Subcutaneous adipose tissue (tissue), 4 donors: ENCODE results near the gene PDHB. TPM values are rescaled to one million over a fixed set of nuclear protein-coding genes. Genes with fewer than 3 reads are reported as not detected.

Experiments
- total RNA-seq, 4 donors: library from RNA; depleted of rRNA; stranded (reverse); fragments of >200 nt; gene quantifications; one replicate each; pipeline ENCODE4 v1.1.0, GENCODE V29; 2016
- TF ChIP-seq, protein P1 (sequence below): fragments of 450-650 bp; IDR thresholded peaks from one replicate; pipeline ENCODE4 v1.5.1; 2016; ENCODE audit warnings: low read depth, mild to moderate bottlenecking, control low read depth, antibody characterized with exemption, moderate library complexity

PDHB gene
- total RNA-seq, 4 donors from 2014 or later, result 67.5 to 94.6 (median 74.7) TPM

DNA sequence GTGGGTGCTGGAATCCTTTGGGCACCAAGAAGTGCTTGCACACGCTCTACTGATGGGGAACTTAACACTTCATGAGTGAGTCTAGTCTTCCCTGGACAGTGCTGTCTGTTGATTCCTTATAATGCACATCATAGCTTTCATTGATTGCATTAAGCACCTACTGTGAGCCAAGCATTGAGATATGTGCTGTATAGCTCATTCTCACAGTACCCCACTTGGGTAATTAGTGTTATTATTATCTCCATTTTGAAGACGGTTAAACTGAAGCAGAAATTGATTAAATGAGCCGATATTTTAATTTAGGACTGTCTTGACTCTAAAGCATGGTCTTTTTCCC is 504 bp upstream of the PDHB start:
- TF ChIP-seq, protein P1, sequence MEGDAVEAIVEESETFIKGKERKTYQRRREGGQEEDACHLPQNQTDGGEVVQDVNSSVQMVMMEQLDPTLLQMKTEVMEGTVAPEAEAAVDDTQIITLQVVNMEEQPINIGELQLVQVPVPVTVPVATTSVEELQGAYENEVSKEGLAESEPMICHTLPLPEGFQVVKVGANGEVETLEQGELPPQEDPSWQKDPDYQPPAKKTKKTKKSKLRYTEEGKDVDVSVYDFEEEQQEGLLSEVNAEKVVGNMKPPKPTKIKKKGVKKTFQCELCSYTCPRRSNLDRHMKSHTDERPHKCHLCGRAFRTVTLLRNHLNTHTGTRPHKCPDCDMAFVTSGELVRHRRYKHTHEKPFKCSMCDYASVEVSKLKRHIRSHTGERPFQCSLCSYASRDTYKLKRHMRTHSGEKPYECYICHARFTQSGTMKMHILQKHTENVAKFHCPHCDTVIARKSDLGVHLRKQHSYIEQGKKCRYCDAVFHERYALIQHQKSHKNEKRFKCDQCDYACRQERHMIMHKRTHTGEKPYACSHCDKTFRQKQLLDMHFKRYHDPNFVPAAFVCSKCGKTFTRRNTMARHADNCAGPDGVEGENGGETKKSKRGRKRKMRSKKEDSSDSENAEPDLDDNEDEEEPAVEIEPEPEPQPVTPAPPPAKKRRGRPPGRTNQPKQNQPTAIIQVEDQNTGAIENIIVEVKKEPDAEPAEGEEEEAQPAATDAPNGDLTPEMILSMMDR, result no peak

DNA sequence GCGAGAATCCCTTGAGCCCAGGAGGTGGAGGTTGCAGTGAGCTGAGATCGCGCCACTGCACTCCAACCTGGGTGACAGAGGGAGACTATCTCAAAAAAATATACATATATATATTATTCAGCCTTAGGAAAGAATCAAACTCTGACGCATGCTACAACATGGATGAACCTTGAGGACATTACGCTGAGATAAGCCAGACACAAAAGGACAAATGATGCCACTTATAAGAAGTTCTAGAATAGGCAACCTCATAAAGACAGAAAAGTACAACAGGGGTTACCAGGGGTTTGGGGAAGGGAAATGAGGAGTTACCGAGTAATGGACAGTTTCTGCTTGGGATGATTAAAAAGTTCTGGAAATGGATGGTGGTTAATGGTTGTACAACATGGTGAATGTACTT is 727 bp downstream of the PDHB start:
- TF ChIP-seq, protein P1, result no peak

DNA sequence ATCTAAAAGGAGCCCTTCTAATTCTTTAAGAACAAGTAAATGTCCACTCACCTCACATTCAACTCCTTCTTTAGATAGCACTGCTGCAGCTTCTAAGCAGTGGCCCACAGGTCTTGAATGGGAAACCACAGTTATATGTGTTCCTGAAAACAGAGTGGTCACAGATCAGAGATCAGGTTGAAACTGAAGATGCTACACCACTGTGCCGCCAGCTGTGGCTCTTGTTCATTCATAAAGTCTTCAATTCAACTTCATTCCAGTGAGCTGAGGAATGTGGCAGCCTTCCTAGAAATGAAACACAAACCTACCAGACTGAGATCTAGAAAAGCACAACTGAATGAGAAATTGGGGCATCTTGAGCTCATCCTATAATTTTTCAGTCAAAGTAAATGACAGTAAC is 4.0 kb downstream of the PDHB start:
- TF ChIP-seq, protein P1, result no peak

DNA sequence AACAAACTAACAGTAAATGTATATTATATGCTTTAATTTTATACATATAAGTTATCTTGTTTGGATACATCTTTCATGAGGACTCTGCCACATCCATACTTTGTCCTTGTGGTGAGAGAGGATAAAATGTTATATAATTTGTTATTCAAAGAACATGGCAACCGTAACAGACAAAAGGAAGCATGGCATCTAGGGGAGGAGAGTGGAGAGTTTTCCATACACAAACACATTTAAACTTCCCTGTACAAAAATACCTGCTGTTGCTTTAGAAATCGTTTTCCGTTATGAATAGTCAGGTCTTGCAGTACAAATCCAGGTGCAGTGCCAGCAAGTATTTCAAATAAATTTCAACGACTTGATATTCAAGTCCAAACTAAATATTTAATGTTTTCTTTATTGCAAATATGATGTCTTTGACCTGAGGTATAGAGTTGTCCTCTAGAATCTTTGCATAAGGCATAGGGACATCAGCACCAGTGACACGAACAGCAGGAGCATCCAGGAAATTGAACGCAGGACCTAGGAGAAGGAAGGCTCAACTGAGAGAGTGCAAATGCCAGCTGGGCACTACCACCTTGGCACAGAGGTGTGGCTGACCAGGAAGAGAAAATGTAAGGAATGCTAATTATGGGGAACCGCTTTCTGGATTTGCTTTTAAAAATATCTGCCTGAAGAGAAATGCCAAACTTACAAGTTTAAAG is 5.8 kb downstream of the PDHB start:
- TF ChIP-seq, protein P1, result no peak

DNA sequence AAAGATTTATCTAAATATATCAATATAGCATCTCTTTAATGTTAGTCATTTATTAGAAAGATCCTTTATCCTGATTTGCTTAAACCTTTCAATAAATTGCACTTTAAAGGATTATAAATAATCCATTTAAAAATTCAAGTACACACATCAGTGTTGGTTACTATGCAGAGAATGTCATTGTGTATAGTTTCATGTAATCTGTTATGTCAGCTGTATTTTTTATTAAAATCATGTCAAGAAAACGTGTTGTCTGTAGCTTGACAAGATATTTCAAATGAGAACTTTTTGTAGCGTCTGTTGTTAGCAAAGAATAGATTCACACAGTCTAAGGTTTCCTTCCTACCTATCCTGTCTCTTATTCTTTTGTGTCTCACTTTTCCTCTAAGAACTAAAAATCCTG is 7.8 kb downstream of the PDHB start:
- TF ChIP-seq, protein P1, result no peak

DNA sequence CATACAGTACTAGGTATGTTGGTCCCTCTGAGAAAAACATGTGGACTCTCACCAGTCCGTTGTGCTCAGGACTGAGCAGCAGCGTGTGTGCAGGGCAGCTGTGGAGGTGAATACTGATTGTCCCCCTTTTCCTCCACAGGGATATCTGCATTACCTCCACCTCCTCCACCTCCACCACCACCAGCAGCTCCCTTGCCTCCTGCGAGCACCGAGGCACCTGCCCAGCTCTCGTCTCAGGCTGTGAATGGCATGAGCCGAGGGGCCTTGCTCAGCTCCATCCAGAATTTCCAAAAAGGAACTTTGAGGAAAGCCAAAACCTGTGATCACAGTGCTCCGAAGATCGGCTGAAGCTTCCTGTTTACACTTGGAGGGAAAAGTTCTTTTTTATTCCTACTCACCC is 9.0 kb downstream of the PDHB start:
- TF ChIP-seq, protein P1, result no peak

DNA sequence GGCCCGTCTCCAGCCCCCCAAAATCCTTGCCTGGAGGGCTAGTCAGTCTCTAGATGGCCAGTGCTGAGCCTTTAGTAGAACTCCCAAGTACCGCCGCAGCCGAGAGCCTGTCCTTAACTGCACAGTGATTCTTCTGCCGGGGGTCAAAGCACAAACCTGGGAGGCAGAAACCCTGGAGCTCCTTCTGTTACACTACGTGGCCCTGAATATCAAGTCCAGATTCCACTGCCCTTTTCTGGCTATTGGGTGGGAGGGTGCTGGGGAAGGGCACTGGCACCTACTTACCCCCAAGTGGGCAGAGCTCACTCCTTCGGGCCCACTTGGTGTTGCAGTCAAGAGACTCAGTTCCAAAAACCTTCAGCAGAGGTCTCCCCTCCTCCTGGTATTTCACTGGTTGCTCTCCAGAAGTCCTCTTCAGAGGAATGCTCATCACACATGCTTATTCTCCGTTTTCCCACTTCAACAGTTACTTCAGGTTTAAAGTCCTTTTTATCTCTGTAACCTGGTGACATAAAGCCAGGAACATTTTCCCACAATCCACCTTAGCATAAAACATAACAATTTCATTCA is 10.8 kb downstream of the PDHB start:
- TF ChIP-seq, protein P1, result no peak
